NCI-H82 (cell line): Measurements from ENCODE around the gene IL1RAP.
"Not testable (repeated sequence)": the region's sequence is repeated elsewhere in the genome, so short reads cannot be mapped to it uniquely, and the experiment has no call there.

Experiments
- DNase-seq: peaks from one replicate; lab custom pipeline; 2025; lab: John Stamatoyannopoulos, UW

Gene IL1RAP

GRCh38 chr3:190506271-190506670 is 7.6 kb upstream of the IL1RAP start:
- no peak for DNase-seq

- no peak for DNase-seq
Observed at GRCh38 chr3:190512666-190513065, 1.2 kb upstream of the IL1RAP start.

- DNase-seq = peak; percentile 61
Observed at GRCh38 chr3:190514413-190515153, 698 bp downstream of the IL1RAP start.

GRCh38 chr3:190516416-190516815 is 2.5 kb downstream of the IL1RAP start:
- DNase-seq = no peak

GRCh38 chr3:190517687-190518086 is 3.8 kb downstream of the IL1RAP start:
- no peak for DNase-seq

- not testable (repeated sequence) for DNase-seq
Observed at GRCh38 chr3:190518531-190518930, 4.6 kb downstream of the IL1RAP start.

GRCh38 chr3:190519886-190520285 is 6.0 kb downstream of the IL1RAP start:
- DNase-seq = no peak

GRCh38 chr3:190521998-190522397 is 8.1 kb downstream of the IL1RAP start:
- DNase-seq = no peak

- DNase-seq = no peak
Observed at GRCh38 chr3:190522621-190523222, 8.8 kb downstream of the IL1RAP start.

GRCh38 chr3:190524942-190525341 is 11.1 kb downstream of the IL1RAP start:
- no peak for DNase-seq

GRCh38 chr3:190525634-190526033 is 11.7 kb downstream of the IL1RAP start:
- no peak for DNase-seq

GRCh38 chr3:190526787-190527762 is 13.2 kb downstream of the IL1RAP start:
- no peak for DNase-seq

GRCh38 chr3:190528706-190529105 is 14.8 kb downstream of the IL1RAP start:
- no peak for DNase-seq

- DNase-seq = no peak
Observed at GRCh38 chr3:190531406-190531805, 17.5 kb downstream of the IL1RAP start.

GRCh38 chr3:190532731-190533203 is 18.9 kb downstream of the IL1RAP start:
- no peak for DNase-seq

GRCh38 chr3:190533511-190534281 is 19.8 kb downstream of the IL1RAP start:
- DNase-seq = peak; percentile 59

GRCh38 chr3:190534386-190534785 is 20.5 kb downstream of the IL1RAP start:
- DNase-seq = peak; percentile 14

- DNase-seq = no peak
Observed at GRCh38 chr3:190534986-190535385, 21.1 kb downstream of the IL1RAP start.

- no peak for DNase-seq
Observed at GRCh38 chr3:190537146-190537545, 23.3 kb downstream of the IL1RAP start.

- DNase-seq = no peak
Observed at GRCh38 chr3:190538288-190538687, 24.4 kb downstream of the IL1RAP start.

- DNase-seq = no peak
Observed at GRCh38 chr3:190539526-190539925, 25.6 kb downstream of the IL1RAP start.

GRCh38 chr3:190541008-190541407 is 27.1 kb downstream of the IL1RAP start:
- no peak for DNase-seq
